Small intestine (tissue), 7 donors: ENCODE data around the gene MRPL55. TPM values are rescaled to one million over a fixed set of nuclear protein-coding genes. Genes with fewer than 3 reads are reported as not detected.

Source experiments
- DNase-seq, 2 donors: peaks; one replicate each; pipeline versions ENCODE4 v3.0.0 to v3.0.0-alpha.2; 2013
- FAIRE-seq: peaks from 2 replicates; lab custom pipeline; 2012; peaks lifted over from hg19 to GRCh38; lab: Jason Lieb, UNC
- H3K27ac ChIP-seq, 3 donors: one replicate each; pipeline ENCODE4 v1.5.1; 2013; ENCODE audit warnings: low read length in 2 of 3, mild to moderate bottlenecking in 2 of 3, control low read depth in 1 of 3, inconsistent platforms in 1 of 3, low read depth in 1 of 3, moderate library complexity in 1 of 3
- H3K27me3 ChIP-seq, 3 donors: one replicate each; pipeline ENCODE4 v1.6.1; 2013; ENCODE audit warnings: low read length in 3 of 3, inconsistent platforms in 1 of 3; ENCODE audit not compliant: control insufficient read depth in 3 of 3, insufficient read depth in 3 of 3
- H3K36me3 ChIP-seq, 3 donors: one replicate each; pipeline ENCODE4 v1.6.1; 2013; ENCODE audit warnings: low read length in 3 of 3, inconsistent platforms in 1 of 3, low read depth in 1 of 3, mild to moderate bottlenecking in 1 of 3, moderate library complexity in 1 of 3; ENCODE audit not compliant: control insufficient read depth in 3 of 3, insufficient read depth in 2 of 3
- H3K4me1 ChIP-seq, 3 donors: one replicate each; pipeline ENCODE4 v1.6.1; 2013; ENCODE audit warnings: low read length in 2 of 3, inconsistent platforms in 1 of 3, low read depth in 1 of 3, mild to moderate bottlenecking in 1 of 3, moderate library complexity in 1 of 3; ENCODE audit not compliant: control insufficient read depth in 3 of 3, insufficient read depth in 2 of 3
- H3K4me3 ChIP-seq, 3 donors: one replicate each; pipeline ENCODE4 v1.5.1; 2013; ENCODE audit warnings: low read length in 3 of 3, control low read depth in 1 of 3, inconsistent platforms in 1 of 3, low read depth in 1 of 3, mild to moderate bottlenecking in 1 of 3, moderate library complexity in 1 of 3
- H3K9me3 ChIP-seq, 2 donors: one replicate each; pipeline ENCODE4 v1.6.1; 2013; ENCODE audit warnings: low read depth in 1 of 2, low read length in 1 of 2; ENCODE audit not compliant: control insufficient read depth in 2 of 2, insufficient read depth in 1 of 2
- WGBS, 3 donors: extraction: QIAGEN DNeasy Blood & Tissue Kit; methylation state at CpG; one replicate each; pipeline ENCODE4 v1.1.7; 2013; 5-methylcytosine and 5-hydroxymethylcytosine counted together
- polyA plus RNA-seq, 4 donors: library from polyadenylated mRNA; stranded (reverse) in 3 of 4; unstranded in 1 of 4; fragments of 200-250 nt in 3 of 4; fragments of 120-200 nt in 1 of 4; gene quantifications; one replicate each; pipeline versions ENCODE4 v1.2.1 to v1.2.3, GENCODE V29; 2013
- donor health status: healthy with polysubstance abuse.
- donor health status: control.
- donor health status: control.
- donor health status: Bipolar disorder and iron deficiency.
- donor health status: healthy.

The MRPL55 gene
- polyA plus RNA-seq, 4 donors, result 56.8 to 148 (median 96.5) TPM

DNA sequence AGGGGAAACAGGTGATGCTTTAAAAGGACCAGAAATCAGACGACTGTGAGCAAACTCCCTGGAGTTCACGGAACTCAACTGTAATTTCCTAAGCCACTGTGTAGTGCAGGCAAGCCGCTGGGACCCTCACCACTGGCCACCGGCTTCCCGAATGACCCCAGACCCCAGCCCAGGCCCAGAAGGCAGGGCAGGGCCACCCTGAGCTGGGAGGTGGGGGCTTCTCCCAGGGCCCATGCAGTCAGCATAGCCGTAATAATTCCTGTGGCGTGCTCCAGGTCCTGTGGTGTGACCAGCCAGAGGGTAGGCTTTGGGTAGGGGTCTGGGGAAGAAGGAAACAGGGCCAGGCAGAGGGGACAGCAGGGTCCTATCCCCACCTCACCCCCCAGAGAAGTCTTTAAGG lies 30.1 kb downstream of the MRPL55 start:
- H3K4me1 ChIP-seq, result peaks cover 0 to 6% (median 2%) of the 10 kb centered on the region in 3 donors
- H3K27ac ChIP-seq, result no peak overlapping the region
- H3K36me3 ChIP-seq, result peaks cover 0 to 8% (median 0%) of the 10 kb centered on the region in 3 donors
- H3K9me3 ChIP-seq, result no peaks in the 10 kb centered on the region
- no peak for DNase-seq
- 90 to 98% (median 90%) methylated on average over 7 of the region's 7 CpGs for WGBS, 3 donors
- FAIRE-seq, result no peak
- H3K27me3 ChIP-seq, result peaks cover 0 to 14% (median 0%) of the 10 kb centered on the region in 3 donors
- no peak overlapping the region for H3K4me3 ChIP-seq

DNA sequence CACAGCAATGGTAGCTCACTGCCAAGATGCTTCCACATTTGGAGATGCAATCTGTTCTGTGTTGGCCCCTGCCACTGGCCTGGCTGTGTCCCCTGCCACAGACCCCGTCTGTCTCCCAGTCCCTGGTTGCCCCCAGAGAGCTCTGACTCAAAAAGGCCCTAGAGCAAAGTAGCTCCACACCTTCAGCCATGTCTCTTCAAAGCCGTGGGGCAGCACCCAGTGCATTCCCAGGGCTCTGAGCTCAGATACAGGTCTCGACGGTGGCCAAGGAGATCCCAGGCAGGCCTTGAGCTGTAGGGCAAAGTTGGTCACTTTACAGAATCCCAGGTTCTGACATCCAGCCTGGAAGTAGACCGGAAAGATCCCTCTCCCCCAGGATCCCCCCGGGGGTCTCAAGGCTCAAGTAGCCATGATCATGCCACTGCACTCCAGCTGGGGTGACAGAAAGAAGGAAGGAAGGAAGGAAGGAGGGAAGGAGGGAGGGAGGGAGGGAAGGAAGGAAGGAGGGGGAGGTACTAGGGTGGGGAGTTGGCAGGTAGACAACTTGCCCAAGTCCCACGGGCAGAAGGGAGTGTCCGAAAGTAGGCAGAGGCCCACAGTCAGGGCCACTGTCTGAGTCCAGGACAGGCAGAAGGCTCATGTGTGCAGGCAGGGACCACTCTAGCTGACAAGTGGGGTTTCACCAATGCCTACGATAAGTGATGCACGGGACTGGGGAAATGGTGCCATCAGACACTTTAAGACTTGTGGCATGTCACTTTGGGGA lies 31.4 kb downstream of the MRPL55 start:
- H3K27me3 ChIP-seq, result peaks cover 0 to 21% (median 0%) of the 10 kb centered on the region in 3 donors
- WGBS, 3 donors, result 63 to 72% (median 67%) methylated on average over 10 of the region's 10 CpGs
- DNase-seq (no peak), FAIRE-seq (no peak)
- H3K4me3 ChIP-seq, result no peak overlapping the region
- H3K36me3 ChIP-seq, result no peaks in the 10 kb centered on the region
- H3K9me3 ChIP-seq, result no peaks in the 10 kb centered on the region
- peaks cover 0 to 6% (median 2%) of the 10 kb centered on the region in 3 donors for H3K4me1 ChIP-seq
- no peak overlapping the region for H3K27ac ChIP-seq

DNA sequence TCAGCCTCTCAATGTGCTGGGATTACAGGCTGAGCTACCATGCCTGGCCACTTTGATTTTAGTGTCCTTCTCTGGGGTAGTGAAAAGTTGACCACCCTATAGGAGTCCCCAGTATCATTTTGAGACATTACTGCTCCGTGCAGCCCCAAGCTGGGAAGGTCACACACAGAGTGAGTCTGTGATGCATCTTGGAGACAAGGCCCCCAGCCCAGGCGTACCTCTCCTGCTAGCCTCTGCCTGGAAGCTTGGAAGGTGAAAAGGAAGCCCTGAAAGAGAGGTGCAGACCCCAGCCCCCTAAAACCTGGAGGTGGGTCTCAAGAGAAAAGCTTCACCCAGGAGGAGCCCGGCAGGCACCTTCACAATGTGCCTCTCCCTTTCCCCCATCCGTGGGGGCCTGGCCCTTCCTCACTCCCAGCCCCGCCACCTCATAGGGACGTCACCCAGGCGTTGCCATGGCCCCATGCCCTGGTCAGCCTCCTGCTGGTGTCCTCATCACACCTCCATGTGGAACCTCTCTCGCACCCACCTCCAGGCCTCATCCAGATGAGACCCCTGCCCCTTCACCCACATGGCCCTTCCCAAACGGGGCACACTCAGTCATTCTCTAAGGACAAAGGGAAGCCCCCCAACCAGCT lies 32.2 kb downstream of the MRPL55 start:
- H3K27ac ChIP-seq, result no peak overlapping the region
- H3K4me1 ChIP-seq, result peaks cover 0 to 6% (median 2%) of the 10 kb centered on the region in 3 donors
- H3K36me3 ChIP-seq, result no peaks in the 10 kb centered on the region
- H3K9me3 ChIP-seq, result no peaks in the 10 kb centered on the region
- no peak overlapping the region for H3K4me3 ChIP-seq
- no peak for DNase-seq
- peaks cover 0 to 21% (median 0%) of the 10 kb centered on the region in 3 donors for H3K27me3 ChIP-seq
- FAIRE-seq, result no peak
- WGBS, 3 donors, result 61 to 69% (median 63%) methylated on average over 6 to 9 of the region's 9 CpGs

DNA sequence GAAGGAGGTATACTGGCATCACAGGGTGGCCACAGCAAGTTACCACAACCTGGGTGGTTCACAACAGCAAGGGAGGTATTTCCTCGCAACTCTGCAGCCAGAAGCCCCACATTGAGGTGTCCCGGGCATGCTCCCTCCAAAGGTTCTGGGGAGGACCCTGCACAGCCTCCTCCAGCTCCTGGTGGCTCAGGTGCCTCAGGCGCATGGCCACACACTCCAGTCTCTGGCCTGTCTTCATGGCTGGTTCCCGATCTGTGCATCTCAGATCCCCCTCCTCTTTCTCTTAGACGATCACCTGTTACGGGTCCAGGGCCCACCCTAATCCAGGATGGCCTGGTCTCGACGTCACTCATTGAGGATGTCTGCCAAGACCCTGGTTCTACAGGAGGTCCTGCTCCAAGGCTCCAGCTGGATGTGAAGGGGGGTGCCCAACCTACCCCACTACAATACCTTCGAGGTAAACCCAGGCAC lies 33.3 kb downstream of the MRPL55 start:
- DNase-seq, result no peak
- FAIRE-seq, result no peak
- Histone ChIP-seq H3K4me3 (no peak overlapping the region), H3K27me3 (peaks cover 0 to 22% (median 0%) of the 10 kb centered on the region in 3 donors), H3K27ac (no peak overlapping the region), H3K9me3 (no peaks in the 10 kb centered on the region), H3K4me1 (no peaks in the 10 kb centered on the region), H3K36me3 (no peaks in the 10 kb centered on the region)
- WGBS, 3 donors, result 55 to 78% (median 71%) methylated on average over 9 of the region's 9 CpGs

DNA sequence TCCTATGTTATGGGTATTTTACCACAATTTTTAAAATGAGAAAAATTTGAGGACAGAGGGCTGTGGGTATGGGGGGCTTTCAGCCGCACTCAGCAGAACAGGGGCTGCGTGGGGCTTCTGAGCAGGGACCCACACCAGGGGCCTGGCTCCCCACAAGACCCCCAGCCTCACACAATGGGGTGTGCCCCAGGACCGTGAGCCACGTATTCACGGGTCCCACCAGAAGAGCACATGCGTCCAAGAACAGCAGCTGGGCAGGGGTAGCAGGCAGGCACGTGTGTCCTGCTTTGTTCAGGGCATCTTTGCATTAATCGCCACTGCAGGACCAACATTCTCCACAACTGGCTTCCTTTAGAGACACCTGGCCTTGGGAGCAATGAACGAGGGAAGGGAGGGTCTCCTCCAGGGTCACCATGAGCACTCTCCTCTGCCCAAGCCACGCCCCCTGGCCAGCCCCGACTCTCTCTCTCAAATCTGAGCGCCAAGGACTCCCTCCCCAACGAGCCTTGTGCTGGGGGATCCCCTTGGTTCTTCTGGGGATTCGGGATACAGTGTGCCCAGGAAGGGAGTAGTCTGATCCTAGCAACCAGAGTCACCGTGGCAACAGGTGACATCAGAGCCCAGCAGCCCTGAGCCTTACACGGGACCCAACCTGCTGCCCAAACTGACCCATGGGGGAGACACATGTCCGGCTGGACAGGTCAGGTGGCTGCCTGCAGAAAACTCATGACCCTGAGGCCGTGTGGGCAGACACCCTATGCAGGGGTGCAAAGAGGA lies 34.0 kb downstream of the MRPL55 start:
- H3K9me3 ChIP-seq, result no peaks in the 10 kb centered on the region
- H3K36me3 ChIP-seq, result no peaks in the 10 kb centered on the region
- peaks cover 0 to 25% (median 0%) of the 10 kb centered on the region in 3 donors for H3K27me3 ChIP-seq
- no peak overlapping the region for H3K27ac ChIP-seq
- no peak for FAIRE-seq
- no peak overlapping the region for H3K4me3 ChIP-seq
- no peaks in the 10 kb centered on the region for H3K4me1 ChIP-seq
- DNase-seq, result no peak
- WGBS, 3 donors, result 27 to 43% (median 33%) methylated on average over 17 to 18 of the region's 18 CpGs

DNA sequence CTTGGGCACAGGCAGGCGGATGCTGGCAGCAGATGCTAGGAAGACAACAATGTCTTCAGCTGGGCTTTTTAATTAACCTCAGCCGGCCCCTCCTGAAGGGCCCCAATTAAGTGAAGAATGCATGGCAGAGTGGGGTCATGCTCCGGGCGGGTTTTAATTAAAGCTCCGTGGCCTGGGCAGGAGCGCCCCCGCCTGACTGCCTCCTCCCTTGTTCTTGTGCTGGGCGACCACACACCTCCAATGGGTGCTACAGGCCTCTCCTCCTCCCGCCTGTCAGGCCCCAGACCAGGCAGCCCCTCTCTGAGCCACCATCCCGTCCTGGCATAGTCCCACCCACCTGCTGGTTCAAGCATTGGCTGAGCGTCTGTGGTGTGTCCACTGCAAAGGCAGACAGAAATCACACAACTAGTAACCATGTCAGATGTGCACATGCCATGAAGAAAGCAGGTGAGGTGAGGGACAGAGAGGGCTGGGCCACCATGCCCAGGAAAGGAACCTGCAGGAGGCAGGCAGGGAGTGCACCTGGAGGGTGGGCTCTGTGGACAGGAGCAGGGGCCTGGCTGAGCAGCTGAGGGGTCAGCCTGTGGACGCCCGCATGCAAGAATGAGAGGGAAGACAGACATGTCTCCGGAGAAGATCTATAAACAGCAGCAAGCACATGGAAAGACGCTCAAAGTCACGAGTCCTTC lies 35.1 kb downstream of the MRPL55 start:
- Histone ChIP-seq H3K4me1 (no peaks in the 10 kb centered on the region), H3K4me3 (no peak overlapping the region), H3K36me3 (no peaks in the 10 kb centered on the region), H3K9me3 (no peaks in the 10 kb centered on the region), H3K27me3 (peaks cover 0 to 31% (median 0%) of the 10 kb centered on the region in 3 donors), H3K27ac (no peak overlapping the region)
- DNase-seq (no peak), FAIRE-seq (no peak)
- 32 to 41% (median 32%) methylated on average over 14 to 16 of the region's 16 CpGs for WGBS, 3 donors

DNA sequence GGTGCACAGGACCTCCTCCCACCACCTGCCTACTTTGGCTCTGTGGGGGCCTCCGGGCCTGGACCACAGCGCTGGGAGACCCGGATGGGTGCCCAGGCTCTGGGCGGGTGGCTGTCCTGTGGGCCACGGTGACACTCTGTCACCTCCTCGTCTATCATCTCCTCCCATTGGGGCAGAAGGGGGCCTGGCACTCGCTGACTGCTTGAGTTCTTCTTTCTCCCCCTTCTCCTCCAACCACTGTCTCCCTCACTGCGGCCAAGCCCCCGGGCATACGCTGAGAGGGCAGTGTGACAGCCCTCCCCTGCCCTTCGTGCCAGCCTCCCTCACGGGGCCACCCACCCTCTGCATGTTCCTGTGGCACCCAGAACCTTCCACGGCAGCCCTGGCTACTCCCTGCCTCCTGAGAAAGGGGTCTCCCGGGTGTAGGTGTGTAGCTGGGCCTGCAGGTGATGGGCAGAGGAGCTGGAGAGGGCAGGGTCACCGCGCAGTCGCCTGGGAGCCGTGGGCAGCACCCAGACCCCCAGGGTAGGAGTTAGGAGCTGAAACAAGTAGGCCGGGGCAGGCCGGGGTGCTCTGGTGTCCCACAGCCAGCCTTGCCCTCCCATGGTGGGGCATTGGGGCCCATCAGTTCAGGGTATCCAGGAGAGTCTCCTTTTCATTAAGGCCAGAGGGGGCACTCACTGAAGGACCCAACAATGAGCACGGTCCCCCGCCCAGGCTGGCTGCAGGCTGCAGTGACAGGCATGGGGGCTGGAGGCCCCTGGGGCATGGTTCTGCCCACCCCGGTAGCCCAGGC lies 35.8 kb downstream of the MRPL55 start:
- H3K4me3 ChIP-seq, result no peak overlapping the region
- H3K36me3 ChIP-seq, result no peaks in the 10 kb centered on the region
- no peak overlapping the region for H3K27ac ChIP-seq
- H3K4me1 ChIP-seq, result no peaks in the 10 kb centered on the region
- H3K9me3 ChIP-seq, result no peaks in the 10 kb centered on the region
- DNase-seq, result no peak
- H3K27me3 ChIP-seq, result peaks cover 0 to 38% (median 0%) of the 10 kb centered on the region in 3 donors
- WGBS, 3 donors, result 48 to 64% (median 58%) methylated on average over 21 to 23 of the region's 23 CpGs
- FAIRE-seq, result no peak
